LNCaP clone FGC (cell line): Measurements from ENCODE around the gene LENG9.
"Not testable (repeated sequence)": the region's sequence is repeated elsewhere in the genome, so short reads cannot be mapped to it uniquely, and the experiment has no call there.

Source experiments
- DNase-seq: peaks from one replicate; pipeline ENCODE4 v3.0.0-alpha.2; 2011; ENCODE audit warnings: low read depth
- H3K4me3 ChIP-seq: 2 replicates; pipeline ENCODE4 v1.5.1; 2011; ENCODE audit warnings: mild to moderate bottlenecking, low read depth, low read length, control low read depth
- CTCF ChIP-seq: IDR thresholded peaks from 2 replicates; pipeline ENCODE4 v1.5.1; 2012; ENCODE audit warnings: mild to moderate bottlenecking; ENCODE audit not compliant: control insufficient read depth, insufficient read depth; ENCODE audit errors: extremely low read depth

LENG9 gene

GRCh38 chr19:54449701-54450069, 13.9 kb downstream of the LENG9 start:
- H3K4me3 ChIP-seq, result peak overlapping the region; percentile 99
- DNase-seq, result no peak
- TF ChIP-seq CTCF, result no peak

GRCh38 chr19:54448774-54449700, 14.5 kb downstream of the LENG9 start, which contains the start of gene LENG8:
Gene LENG8, plus strand, starts transcription at chr19:54449199. Its CDS starts 2,146 bp downstream, at chr19:54451345.
- peak within 1 kb of the TSS; percentile 99 for H3K4me3 ChIP-seq
- no peak for TF ChIP-seq CTCF
- DNase-seq, result peak; percentile 93

GRCh38 chr19:54448040-54448773, 15.4 kb downstream of the LENG9 start:
- DNase-seq, result no peak
- no peak for TF ChIP-seq CTCF
- peak overlapping the region; percentile 99 for H3K4me3 ChIP-seq

GRCh38 chr19:54446349-54446748, 17.2 kb downstream of the LENG9 start:
- H3K4me3 ChIP-seq, DNase-seq: not testable (repeated sequence)

- no peak for TF ChIP-seq CTCF
- no peak for DNase-seq
- no peak overlapping the region for H3K4me3 ChIP-seq
Measured at GRCh38 chr19:54444737-54445136, 18.8 kb downstream of the LENG9 start.

GRCh38 chr19:54440641-54441040, 22.9 kb downstream of the LENG9 start:
- no peak for DNase-seq
- no peak overlapping the region for H3K4me3 ChIP-seq
- no peak for TF ChIP-seq CTCF

GRCh38 chr19:54439174-54439851, 24.3 kb downstream of the LENG9 start:
- DNase-seq, result no peak

More at GRCh38 chr19:54439174-54439851, 24.3 kb downstream of the LENG9 start:
- TF ChIP-seq CTCF, result peak; percentile 75
- H3K4me3 ChIP-seq, result no peak overlapping the region
